Effector memory CD4-positive, alpha-beta T cell (primary cell): ENCODE results near the gene CCR7.

Experiments
- DNase-seq, 3 donors: peaks; one replicate each; pipeline ENCODE4 v3.0.0-alpha.2; 2020
- H3K27ac ChIP-seq: 2 replicates; pipeline ENCODE4 v1.7.0; 2013; ENCODE audit warnings: mild to moderate bottlenecking, low read length, moderate library complexity; ENCODE audit not compliant: insufficient read depth, poor library complexity, severe bottlenecking
- H3K27me3 ChIP-seq: replicated peaks from 2 replicates; pipeline ENCODE4 v1.7.0; 2013; ENCODE audit warnings: mild to moderate bottlenecking, low read length; ENCODE audit not compliant: insufficient read depth, control insufficient read depth, poor library complexity, severe bottlenecking
- H3K36me3 ChIP-seq: 2 replicates; pipeline ENCODE4 v1.7.0; 2013; ENCODE audit warnings: mild to moderate bottlenecking, low read length, moderate library complexity; ENCODE audit not compliant: control insufficient read depth, insufficient read depth
- H3K4me1 ChIP-seq: 2 replicates; pipeline ENCODE4 v1.7.0; 2013; ENCODE audit warnings: low read length, mild to moderate bottlenecking; ENCODE audit not compliant: control insufficient read depth, insufficient read depth, poor library complexity, severe bottlenecking
- H3K4me3 ChIP-seq: 2 replicates; pipeline ENCODE4 v1.7.0; 2013; ENCODE audit warnings: low read length, low read depth, mild to moderate bottlenecking; ENCODE audit not compliant: insufficient read depth, poor library complexity, severe bottlenecking
- H3K9me3 ChIP-seq: 2 replicates; pipeline ENCODE4 v1.7.0; 2013; ENCODE audit warnings: mild to moderate bottlenecking, low read length, moderate library complexity; ENCODE audit not compliant: control insufficient read depth

Gene CCR7

DNA sequence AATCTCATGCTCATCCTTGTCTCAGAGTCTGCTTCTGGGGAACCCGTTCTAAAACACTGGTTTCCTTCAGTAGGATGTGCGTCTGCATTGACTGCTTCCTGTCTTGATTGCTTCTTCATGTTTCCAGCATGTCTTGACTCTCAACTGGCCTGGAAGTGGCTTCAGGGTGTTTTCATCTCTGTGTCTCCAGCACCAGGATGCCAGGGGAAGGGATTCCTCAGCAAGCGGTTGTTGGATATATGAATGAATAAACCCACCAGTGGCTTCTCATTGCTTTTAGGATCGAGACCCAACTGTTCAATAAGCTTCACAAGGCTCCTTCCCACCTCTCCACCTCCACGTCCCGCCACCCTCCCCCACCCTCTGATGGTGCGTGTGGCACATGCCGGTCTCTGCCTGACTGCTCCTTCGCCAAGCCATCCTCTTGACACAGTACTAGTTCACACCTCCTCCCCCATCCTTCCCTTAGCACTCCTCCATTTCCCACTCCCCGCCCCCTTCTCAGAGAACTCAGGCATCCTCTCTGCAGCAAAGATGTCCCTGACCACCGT lies 49.7 kb downstream of the CCR7 start:
- Histone ChIP-seq H3K27ac (no peak overlapping the region), H3K4me3 (peak overlapping the region; percentile 13), H3K27me3 (no peaks in the 10 kb centered on the region), H3K36me3 (no peaks in the 10 kb centered on the region), H3K9me3 (no peaks in the 10 kb centered on the region), H3K4me1 (peaks cover 48% of the 10 kb centered on the region)
- peak; percentile 22 to 33 (median 32) for DNase-seq

DNA sequence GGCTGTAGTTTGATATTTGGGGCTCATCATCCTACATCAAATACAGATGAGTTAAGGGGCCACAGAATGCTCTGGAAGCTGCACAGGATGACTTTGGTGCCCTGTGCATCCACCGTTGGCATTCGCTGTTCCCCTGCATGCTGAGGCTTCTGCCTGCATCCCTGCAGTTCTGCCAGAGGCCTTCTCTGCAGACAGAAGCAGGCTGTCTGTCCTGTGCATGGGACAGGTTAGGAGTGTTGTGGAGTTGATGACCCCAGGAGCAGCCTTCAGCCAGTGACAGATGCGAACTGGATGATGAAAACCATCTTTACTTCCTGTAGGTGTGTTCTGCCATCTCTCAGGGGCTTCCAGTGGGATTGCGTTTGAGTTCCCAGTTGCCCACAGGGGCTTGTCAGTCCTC lies 50.3 kb downstream of the CCR7 start:
- H3K36me3 ChIP-seq, result no peaks in the 10 kb centered on the region
- peak overlapping the region; percentile 13 for H3K4me3 ChIP-seq
- H3K27me3 ChIP-seq, result no peaks in the 10 kb centered on the region
- no peaks in the 10 kb centered on the region for H3K9me3 ChIP-seq
- H3K4me1 ChIP-seq, result peaks cover 48% of the 10 kb centered on the region
- DNase-seq, result no peak
- no peak overlapping the region for H3K27ac ChIP-seq

DNA sequence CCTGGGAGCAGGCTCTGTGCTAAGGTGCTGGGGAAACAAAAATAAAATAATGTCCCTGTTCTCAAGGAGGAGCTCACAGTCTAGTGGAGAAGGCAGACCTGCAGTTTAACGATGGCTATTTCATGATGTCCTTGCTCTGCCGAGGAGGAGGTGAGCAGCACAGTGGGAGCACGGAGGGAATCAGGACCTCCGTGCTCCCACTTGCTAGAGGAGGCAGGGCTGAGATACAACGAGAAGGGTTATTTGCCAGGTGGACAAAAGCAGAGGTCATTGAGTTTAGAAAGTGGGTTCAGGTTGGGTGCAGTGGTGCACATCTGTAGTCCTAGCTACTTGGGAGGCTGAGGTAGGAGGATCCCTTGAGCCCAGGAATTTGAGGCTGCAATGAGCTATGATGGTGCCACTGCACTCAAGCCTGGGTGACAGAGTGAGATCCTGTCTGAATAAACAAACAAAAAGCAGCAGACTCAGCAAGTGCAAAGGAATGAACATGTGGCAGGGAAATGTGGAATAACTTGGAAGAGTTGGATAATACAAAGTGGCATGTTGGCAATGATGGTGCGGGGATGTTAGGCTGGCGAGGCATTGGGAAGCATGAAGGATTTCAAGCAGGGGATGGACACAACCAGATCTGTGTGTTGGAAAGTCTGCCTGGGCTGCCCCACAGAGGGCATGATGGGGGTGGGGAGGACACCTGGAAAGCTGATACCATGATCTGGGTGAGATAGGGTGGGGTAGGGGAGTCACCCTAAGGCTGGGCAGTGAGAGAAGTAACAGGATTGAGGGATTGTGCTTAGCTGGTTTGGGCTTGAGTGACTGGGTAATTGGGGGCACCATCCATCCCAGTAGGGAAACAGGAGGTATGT lies 51.0 kb downstream of the CCR7 start:
- no peaks in the 10 kb centered on the region for H3K36me3 ChIP-seq
- DNase-seq, result no peak
- H3K4me1 ChIP-seq, result peaks cover 48% of the 10 kb centered on the region

DNA sequence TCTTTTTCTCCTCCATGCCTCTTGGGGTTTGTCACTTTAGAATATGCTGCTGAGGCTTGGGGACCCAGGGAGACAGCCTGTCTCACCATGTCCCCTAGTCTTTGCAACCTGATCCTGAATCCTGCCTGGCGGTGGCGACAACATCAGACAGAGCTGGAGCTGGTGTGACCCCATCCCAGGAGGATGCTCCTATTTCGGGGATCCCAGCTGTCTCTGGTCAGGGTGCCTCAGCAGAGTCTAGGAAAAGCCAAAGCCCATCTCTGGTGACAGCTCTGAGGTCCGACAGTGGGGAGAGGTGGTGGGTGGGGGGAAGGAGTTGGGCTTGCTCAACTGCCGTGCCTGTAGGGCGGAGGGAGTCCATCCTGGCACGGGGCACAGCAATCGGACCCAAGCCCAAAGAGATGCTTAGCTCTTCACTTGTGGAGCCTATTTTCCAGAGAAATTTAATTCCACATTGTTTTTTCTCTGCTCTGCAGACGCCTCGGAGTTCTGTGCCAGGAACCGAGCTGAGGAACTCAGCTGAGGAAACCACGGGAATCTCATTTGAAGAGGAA lies 53.5 kb downstream of the CCR7 start:
- Histone ChIP-seq H3K27ac (no peak overlapping the region), H3K27me3 (no peaks in the 10 kb centered on the region), H3K9me3 (no peaks in the 10 kb centered on the region), H3K36me3 (no peaks in the 10 kb centered on the region), H3K4me1 (peaks cover 23% of the 10 kb centered on the region), H3K4me3 (no peak overlapping the region)
- DNase-seq, result no peak

More for the DNA sequence above, 51.0 kb downstream of the CCR7 start:
- no peak overlapping the region for H3K4me3 ChIP-seq
- H3K27ac ChIP-seq, result no peak overlapping the region
- no peaks in the 10 kb centered on the region for H3K27me3 ChIP-seq
- H3K9me3 ChIP-seq, result no peaks in the 10 kb centered on the region

DNA sequence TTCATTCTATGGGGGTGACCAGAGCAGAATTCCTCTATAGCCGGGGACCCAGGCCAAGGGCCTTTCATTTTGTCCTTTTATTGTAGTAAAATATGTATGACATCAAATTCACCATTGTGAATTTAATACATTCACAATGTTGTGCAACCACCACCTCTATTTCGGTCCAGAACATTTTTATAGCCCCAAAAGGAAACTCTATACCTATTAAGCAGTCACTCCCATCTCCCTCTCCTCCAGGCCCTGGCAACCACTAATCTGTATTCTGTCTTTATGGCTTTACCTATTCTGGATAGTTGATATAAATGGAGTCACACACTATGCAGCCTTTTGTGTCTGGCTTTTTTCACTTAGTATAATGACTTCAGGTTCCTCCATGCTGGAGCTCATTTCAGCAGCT lies 54.1 kb downstream of the CCR7 start:
- no peaks in the 10 kb centered on the region for H3K36me3 ChIP-seq

DNA sequence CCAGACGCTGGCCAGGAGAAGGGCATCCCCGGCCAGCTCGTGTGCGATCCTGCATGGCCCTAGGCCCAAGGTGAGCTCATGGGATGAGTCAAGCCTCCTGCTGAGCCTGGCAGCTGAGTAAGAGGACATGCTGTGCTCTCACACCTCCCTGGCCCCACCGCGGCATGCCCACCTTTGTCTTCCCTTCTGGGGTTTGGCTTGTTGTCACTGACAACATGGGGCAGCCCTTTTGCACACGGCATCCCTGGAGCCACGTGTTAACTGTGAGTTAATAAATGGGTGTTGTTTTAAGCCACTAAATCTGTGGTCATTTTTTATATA lies 55.0 kb downstream of the CCR7 start:
- H3K36me3 ChIP-seq, result no peaks in the 10 kb centered on the region
- no peaks in the 10 kb centered on the region for H3K9me3 ChIP-seq
- no peaks in the 10 kb centered on the region for H3K27me3 ChIP-seq
- H3K4me1 ChIP-seq, result peaks cover 9% of the 10 kb centered on the region
- H3K27ac ChIP-seq, result no peak overlapping the region
- DNase-seq, result no peak
- no peak overlapping the region for H3K4me3 ChIP-seq

More for the DNA sequence above, 54.1 kb downstream of the CCR7 start:
- H3K27me3 ChIP-seq, result no peaks in the 10 kb centered on the region
- DNase-seq, result no peak
- no peak overlapping the region for H3K27ac ChIP-seq
- no peaks in the 10 kb centered on the region for H3K9me3 ChIP-seq
- H3K4me3 ChIP-seq, result no peak overlapping the region
- peaks cover 17% of the 10 kb centered on the region for H3K4me1 ChIP-seq

DNA sequence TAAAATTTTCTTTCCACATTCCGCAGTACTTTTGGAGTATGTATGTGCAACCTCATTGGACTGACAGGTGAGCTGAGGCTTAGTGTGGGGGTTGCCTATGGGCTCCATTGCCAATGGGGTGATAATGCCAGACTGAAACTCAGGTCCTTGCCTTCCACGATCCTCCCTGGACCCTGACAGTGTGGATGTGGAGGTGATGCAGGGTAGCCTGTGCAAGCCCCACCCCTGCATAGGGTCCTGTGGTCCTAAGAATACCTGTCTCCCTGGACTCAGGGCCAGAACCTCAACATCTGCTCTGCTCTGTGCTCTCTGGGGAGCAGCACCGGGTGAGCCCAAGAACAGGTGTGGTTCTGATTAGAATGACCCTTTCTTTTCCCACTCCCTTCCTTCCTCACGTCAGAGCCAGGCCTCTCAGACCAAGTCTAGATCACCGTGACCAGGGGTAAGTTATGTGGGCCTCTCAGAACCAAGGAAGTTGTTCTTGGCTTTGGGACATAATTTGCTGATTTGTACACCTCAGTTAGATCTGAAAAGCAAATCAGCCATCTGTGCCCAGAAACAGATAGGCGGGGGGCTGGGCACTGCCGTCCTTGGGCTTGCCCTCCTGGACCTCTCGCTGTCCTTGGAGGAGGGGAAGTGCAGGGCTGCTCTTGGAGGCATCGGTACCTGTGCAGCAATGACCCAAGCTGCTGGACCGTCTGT lies 55.5 kb downstream of the CCR7 start:
- Histone ChIP-seq H3K4me1 (peaks cover 4% of the 10 kb centered on the region), H3K27me3 (no peaks in the 10 kb centered on the region), H3K9me3 (no peaks in the 10 kb centered on the region), H3K4me3 (no peak overlapping the region), H3K36me3 (no peaks in the 10 kb centered on the region), H3K27ac (no peak overlapping the region)
- DNase-seq, result no peak

DNA sequence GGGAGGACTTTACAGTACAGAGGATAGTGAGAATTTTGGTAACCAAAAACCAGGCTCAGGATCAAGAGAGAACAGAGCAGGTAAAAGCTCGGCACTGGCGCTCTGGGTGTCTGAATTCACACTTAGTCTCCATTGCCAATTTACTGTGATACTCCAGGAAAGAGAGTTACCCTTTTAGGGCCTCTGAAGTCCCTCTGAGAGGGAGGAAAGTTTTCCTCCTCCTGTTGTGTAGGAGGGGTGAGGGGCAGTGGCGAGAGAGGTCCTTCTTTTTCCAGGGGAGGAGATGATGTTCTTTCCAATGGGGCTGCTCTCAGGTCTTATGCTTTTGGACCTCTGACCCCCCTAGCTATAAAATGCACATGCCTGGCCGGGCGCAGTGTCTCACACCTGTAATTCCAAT lies 58.5 kb downstream of the CCR7 start:
- DNase-seq, result no peak
- H3K9me3 ChIP-seq, result no peaks in the 10 kb centered on the region
- H3K27me3 ChIP-seq, result no peaks in the 10 kb centered on the region
- no peak overlapping the region for H3K4me3 ChIP-seq
- no peaks in the 10 kb centered on the region for H3K36me3 ChIP-seq
- H3K4me1 ChIP-seq, result no peaks in the 10 kb centered on the region
- H3K27ac ChIP-seq, result no peak overlapping the region
